GM18519 (cell line): ENCODE data around the gene SEL1L2.
A peak's percentile ranks its signal among the peaks of the same experiment; 100 is the strongest.

Source experiments
- ATAC-seq: cut with Tn5 transposase; IDR thresholded peaks from one replicate; pipeline ENCODE4 v1.9.1; 2021; ENCODE audit warnings: mild to moderate bottlenecking, moderate library complexity; ENCODE audit not compliant: unreplicated experiment, low FRiP score

SEL1L2 gene

GRCh38 chr20:13868331-13868730 lies 122.1 kb downstream of the SEL1L2 start:
- no peak for ATAC-seq

- no peak for ATAC-seq
Measured at GRCh38 chr20:13865791-13866351, 124.5 kb downstream of the SEL1L2 start.

DNA sequence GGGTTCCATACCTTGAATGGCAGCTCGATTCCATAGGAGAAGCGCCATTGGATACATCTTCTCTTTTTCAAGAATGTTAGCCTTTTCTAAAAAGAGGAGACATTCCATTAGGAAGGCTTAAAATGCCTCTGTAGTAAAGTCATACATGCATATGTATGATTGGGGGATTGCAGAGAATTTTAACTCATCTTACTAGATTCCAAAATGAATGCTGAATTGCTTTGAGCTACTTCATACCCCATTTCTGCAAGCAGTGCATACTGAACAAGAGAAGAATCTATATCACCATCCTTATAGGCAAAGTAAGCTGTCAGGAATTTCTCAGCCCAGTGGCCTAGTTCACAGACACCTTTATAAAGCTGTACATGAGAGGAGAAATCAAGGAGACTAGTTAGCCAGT lies 125.3 kb downstream of the SEL1L2 start:
- no peak for ATAC-seq

DNA sequence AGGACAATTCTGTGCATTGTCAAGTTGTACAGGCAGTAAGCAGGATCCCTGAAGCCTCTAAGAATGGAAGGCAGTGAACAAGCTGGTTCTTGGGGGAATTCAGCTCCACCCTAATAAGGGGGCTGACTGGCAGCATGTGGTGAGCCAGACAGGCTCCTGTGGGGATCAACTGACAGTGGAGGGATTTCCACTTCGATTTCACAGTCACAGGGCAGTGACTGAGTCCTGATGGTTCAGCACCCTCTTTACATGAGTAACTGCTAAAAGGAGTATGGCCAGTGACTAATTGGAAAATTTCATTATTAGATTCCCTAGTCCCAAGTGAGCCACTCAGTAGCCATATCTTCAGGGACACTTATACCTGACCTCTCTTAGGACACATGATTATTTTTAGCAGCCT lies 127.2 kb downstream of the SEL1L2 start:
- ATAC-seq, result no peak

DNA sequence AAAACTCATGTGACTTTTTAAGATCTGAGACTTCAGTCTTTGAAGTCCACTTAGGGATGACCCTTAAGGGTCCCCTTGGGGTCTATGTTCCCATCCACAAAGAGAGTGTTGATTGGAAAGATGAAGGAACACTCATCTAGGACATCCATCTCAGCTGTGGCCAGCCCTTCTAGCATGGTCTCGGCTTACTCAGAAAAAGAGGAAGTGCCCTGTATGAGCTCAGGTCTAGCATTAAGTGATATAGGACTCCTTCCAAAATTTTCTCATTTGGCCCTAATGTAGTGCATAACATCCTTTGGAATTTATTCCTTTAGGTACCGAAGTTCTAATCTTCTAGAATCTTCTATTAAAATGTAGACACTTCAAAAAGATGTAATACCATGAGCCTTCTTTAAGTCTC lies 128.2 kb downstream of the SEL1L2 start:
- ATAC-seq, result peak; percentile 49

DNA sequence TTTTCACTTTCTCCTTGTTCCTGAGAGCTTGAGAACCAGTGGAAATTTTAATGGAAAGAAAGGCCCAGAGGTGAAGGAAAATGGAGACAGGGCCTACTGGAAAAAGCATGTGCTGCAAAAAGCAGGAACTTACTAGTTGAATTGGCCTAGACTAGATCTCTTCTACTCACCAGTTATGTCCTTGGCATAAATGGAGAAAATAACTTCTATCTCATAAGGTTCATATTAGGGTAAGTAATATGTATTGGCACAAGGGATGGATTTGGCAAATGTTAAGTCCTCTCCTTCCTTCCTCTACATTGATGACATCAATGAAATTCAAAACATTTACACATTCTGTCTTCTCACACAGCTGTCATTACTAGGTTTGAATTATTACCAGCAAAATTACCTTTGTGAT lies 131.5 kb downstream of the SEL1L2 start:
- ATAC-seq, result no peak

- ATAC-seq, result no peak
Measured at GRCh38 chr20:13858439-13858838, 132.0 kb downstream of the SEL1L2 start.

GRCh38 chr20:13857961-13858360 lies 132.5 kb downstream of the SEL1L2 start:
- no peak for ATAC-seq

GRCh38 chr20:13857304-13857703 lies 133.1 kb downstream of the SEL1L2 start:
- ATAC-seq, result no peak

GRCh38 chr20:13856354-13856753 lies 134.1 kb downstream of the SEL1L2 start:
- no peak for ATAC-seq

- ATAC-seq, result no peak
Measured at GRCh38 chr20:13855613-13856012, 134.8 kb downstream of the SEL1L2 start.

GRCh38 chr20:13852306-13852705 lies 138.1 kb downstream of the SEL1L2 start:
- ATAC-seq, result no peak

DNA sequence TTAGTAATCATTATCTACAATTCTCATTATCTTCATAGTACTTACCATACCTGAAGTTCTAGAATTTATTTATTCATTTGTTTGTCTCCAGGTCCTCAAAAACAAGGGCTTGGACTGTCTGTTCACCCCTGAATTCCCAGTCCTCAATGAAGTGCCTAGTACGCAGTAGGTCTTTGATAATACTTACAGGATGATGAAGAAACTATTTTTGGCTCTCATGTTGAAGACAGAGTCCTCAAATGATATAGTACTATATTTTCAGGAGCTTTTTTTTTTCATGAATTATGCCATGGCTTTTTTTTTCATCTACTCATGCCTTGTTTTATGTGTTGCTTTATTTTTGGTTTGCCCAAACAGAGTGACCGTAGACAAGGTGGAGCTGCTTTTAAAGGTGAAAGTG lies 139.1 kb downstream of the SEL1L2 start:
- no peak for ATAC-seq

GRCh38 chr20:13844296-13844695 lies 146.1 kb downstream of the SEL1L2 start:
- ATAC-seq, result no peak

DNA sequence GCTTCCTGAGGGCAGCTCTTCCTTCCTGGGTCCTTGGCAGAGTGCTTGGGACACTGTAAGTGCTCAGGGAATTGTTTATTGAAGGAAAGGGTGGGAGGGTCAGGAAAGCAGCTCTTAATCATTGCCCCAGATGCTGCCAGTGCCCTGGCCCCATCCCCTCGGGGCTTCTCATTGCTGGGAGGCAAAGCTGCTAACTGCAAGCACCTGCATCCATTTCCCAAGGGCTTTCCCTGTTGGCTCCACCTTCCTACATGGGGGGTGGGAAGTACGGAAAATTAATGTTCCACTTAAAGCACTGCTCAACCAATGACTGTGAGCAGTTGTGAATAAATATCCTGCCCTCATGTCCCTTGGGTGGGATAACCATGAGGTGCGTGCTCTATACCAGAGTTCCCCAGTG lies 149.2 kb downstream of the SEL1L2 start:
- no peak for ATAC-seq

DNA sequence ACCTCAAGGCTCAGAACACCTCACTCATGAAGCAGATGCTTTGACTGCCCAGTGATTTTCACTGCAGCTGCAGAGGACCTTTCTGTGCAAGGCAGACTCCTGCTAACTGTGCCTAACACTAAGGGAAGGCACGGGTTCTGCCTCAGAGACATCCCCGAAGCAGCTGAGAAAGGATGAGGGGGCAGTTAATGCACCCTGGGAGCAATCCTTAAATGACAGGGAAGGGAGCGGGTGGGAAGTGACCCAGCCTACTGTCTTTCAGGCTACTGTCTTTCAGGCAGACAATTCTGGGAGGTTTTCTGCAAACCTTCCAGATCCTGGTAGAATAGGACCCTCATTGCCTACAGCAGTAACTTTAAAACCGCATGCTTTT lies 150.3 kb downstream of the SEL1L2 start:
- no peak for ATAC-seq

DNA sequence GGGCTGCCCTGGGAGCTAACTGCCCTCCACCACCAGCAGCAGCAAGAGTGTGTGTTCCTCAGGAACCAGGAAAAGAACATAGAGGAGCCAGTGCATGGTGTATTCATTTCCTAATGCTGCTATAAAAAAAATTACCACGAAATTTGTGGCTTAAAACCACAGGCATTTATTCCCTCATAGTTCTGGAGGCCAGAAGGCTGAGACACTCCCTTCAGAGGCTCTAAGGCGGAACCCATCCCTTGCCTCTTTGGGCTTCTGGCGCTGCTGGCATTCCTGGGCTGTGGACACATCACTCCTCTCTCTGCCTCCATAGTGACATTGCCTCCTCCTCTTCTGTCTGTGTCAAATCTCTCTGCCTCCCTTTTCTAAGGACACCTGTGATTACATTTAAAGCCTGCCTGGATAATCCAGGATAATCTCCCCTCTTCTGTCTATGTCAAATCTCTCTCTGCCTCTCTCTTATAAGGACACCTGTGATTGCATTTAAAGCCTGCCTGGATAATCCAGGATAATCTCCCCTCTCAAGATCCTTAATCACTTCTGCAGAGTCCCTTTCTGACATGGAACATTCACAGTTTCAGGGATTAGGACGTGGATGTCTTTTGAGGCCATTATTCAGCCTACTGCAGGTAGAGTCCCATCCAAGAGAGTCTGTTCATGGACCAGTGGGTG lies 150.9 kb downstream of the SEL1L2 start:
- no peak for ATAC-seq

- no peak for ATAC-seq
Measured at GRCh38 chr20:13838664-13839063, 151.8 kb downstream of the SEL1L2 start.

DNA sequence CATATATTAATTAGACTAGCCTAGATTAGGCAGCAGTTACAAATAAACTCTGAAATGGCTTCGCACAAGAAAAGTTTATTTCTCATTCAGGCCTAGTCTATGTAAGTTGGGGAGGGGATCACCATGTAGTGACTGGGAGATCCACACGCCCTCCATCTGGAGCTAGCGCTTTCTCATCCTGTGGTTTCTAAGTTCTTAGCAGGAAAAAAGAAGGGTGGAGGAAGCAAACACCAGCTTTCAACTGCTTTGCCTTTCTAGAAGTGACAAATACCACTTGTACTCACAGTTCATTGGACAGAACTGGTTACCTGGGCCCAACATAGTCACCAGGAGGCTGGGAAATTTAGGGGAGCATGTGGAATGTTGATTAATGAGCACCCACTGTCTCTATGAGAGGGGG lies 158.9 kb downstream of the SEL1L2 start:
- no peak for ATAC-seq

GRCh38 chr20:13825465-13825864 lies 164.9 kb downstream of the SEL1L2 start:
- ATAC-seq, result no peak

GRCh38 chr20:13824459-13824858 lies 166.0 kb downstream of the SEL1L2 start:
- ATAC-seq, result no peak

- ATAC-seq, result no peak
Measured at GRCh38 chr20:13822459-13822858, 168.0 kb downstream of the SEL1L2 start.

DNA sequence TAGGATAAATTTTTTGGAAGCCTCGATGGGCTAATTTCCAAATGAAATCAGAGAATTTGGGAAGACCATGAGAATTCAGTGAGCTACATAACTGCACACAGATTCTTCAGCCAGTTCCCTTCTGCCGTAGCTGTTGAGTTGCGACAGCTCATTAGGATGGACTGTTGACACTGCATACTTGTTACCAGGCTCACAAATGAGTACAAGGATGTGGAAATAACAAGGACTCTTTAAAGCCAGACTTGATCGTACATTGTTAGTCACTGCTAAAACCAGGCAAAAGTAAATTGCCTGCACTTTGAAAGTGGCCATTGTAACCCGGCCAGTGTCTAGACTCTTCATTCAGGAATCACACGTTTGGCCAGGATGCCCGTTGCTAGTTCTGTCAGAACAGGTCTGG lies 168.5 kb downstream of the SEL1L2 start:
- no peak for ATAC-seq
